HCT116 (cell line): Measurements from ENCODE around the gene DRAM1. TPM values are rescaled to one million over a fixed set of nuclear protein-coding genes. Genes with fewer than 3 reads are reported as not detected.

ENCODE experiments used
- ATAC-seq: fragments of 200-7000 bp; cut with Tn5 transposase; 2 replicates; pipeline ENCODE4 v1.9.1; 2020; ENCODE audit warnings: mild to moderate bottlenecking, moderate library complexity
- BruUV-seq: library from RNA; stranded (reverse); fragments of 400-500 nt; replicated peaks from 2 replicates; lab custom pipeline; 2021; lab: Mats Ljungman, UMichigan
- CTCF ChIA-PET: fragments of 300-600 bp; sonication (Branson Sonifier 250); formaldehyde crosslinking; loops from one replicate; lab custom pipeline; 2021; ENCODE audit warnings: antibody characterized with exemption; lab: Charles Lee
- POLR2A ChIA-PET: fragments of 300-600, 350-600 bp; sonication (Branson Sonifier 250); formaldehyde crosslinking; loops from one replicate; lab custom pipeline; 2021; ENCODE audit warnings: antibody characterized with exemption; lab: Charles Lee
- RAD21 ChIA-PET, 2 experiments: fragments of 300-600 bp; sonication (Branson Sonifier 250); formaldehyde crosslinking; loops; one replicate each; lab custom pipeline; 2023; ENCODE audit warnings: low total read pairs in 2 of 2; ENCODE audit not compliant: uncharacterized antibody in 2 of 2, unreplicated experiment in 2 of 2, low non-redundant PET in 1 of 2; lab: Charles Lee
- DNase-seq: peaks from one replicate; pipeline ENCODE4 v3.0.0-alpha.2; 2010; ENCODE audit warnings: low read depth, low spot score
- H2AFZ ChIP-seq: fragments of 200-600 bp; shearing (Covaris generic), sonication (generic); 2 replicates; pipeline ENCODE4 v1.6.1; 2017; ENCODE audit warnings: low read depth, mixed run types, mixed read lengths, antibody characterized with exemption, low read length; ENCODE audit not compliant: poor library complexity, severe bottlenecking
- H3K27ac ChIP-seq: 2 replicates; pipeline ENCODE4 v1.5.1; 2012; ENCODE audit warnings: low read depth, low read length
- H3K27me3 ChIP-seq: fragments of 200-600 bp; sonication (generic); 2 replicates; pipeline ENCODE4 v1.6.1; 2016; ENCODE audit warnings: mixed run types, low read length, mixed read lengths; ENCODE audit not compliant: insufficient read depth
- H3K36me3 ChIP-seq, 2 experiments: fragments of 200-500 bp in 1 of 2; fragments of 200-600 bp in 1 of 2; sonication (Bioruptor generic) in 1 of 2; sonication (generic) in 1 of 2; 2 replicates each; pipeline versions ENCODE4 v1.5.1 to v1.6.1; 2014 to 2016; ENCODE audit warnings: low read length in 2 of 2, inconsistent platforms in 1 of 2, mixed read lengths in 1 of 2, mixed run types in 1 of 2; ENCODE audit not compliant: insufficient read depth in 2 of 2, control insufficient read depth in 1 of 2
- H3K4me1 ChIP-seq, 2 experiments: fragments of 200-600 bp in 1 of 2; sonication (generic) in 1 of 2; 2 replicates each; pipeline versions ENCODE4 v1.5.1 to v1.6.1; 2012 to 2017; ENCODE audit warnings: low read length in 2 of 2, inconsistent platforms in 1 of 2, mild to moderate bottlenecking in 1 of 2, mixed read lengths in 1 of 2, mixed run types in 1 of 2, moderate library complexity in 1 of 2; ENCODE audit not compliant: insufficient read depth in 2 of 2, control insufficient read depth in 1 of 2
- H3K4me2 ChIP-seq: fragments of 200-600 bp; sonication (generic); 2 replicates; pipeline ENCODE4 v1.6.1; 2017; ENCODE audit warnings: mixed run types, low read length, mixed read lengths
- H3K4me3 ChIP-seq, 2 experiments: fragments of 200-600 bp in 1 of 2; sonication (generic) in 1 of 2; replicated peaks in 1 of 2; 2 replicates each; pipeline ENCODE4 v1.5.1; 2011 to 2016; ENCODE audit warnings: low read length in 2 of 2, control low read depth in 1 of 2, low read depth in 1 of 2, mild to moderate bottlenecking in 1 of 2, mixed read lengths in 1 of 2, mixed run types in 1 of 2
- H3K79me2 ChIP-seq: fragments of 200-600 bp; sonication (generic); 2 replicates; pipeline ENCODE4 v1.6.1; 2017; ENCODE audit warnings: mild to moderate bottlenecking, mixed run types, low read length, moderate library complexity, mixed read lengths; ENCODE audit not compliant: insufficient read depth
- H3K9ac ChIP-seq: fragments of 200-600 bp; sonication (generic); 2 replicates; pipeline ENCODE4 v1.6.1; 2016; ENCODE audit warnings: low read length, mixed read lengths
- H3K9me2 ChIP-seq: fragments of 200-600 bp; sonication (generic), shearing (Covaris generic); 2 replicates; pipeline ENCODE4 v1.6.1; 2017; ENCODE audit warnings: mixed run types, mild to moderate bottlenecking, moderate library complexity; ENCODE audit not compliant: insufficient read depth
- H3K9me3 ChIP-seq, 2 experiments: fragments of 200-500 bp in 1 of 2; fragments of 200-600 bp in 1 of 2; sonication (Bioruptor generic) in 1 of 2; sonication (generic) in 1 of 2; 2 replicates each; pipeline ENCODE4 v1.6.1; 2014 to 2017; ENCODE audit warnings: low read length in 2 of 2, mixed read lengths in 2 of 2, inconsistent platforms in 1 of 2, low read depth in 1 of 2, mild to moderate bottlenecking in 1 of 2, mixed run types in 1 of 2, moderate library complexity in 1 of 2; ENCODE audit not compliant: control insufficient read depth in 1 of 2, insufficient read depth in 1 of 2
- H4K20me1 ChIP-seq: fragments of 200-600 bp; sonication (generic), shearing (Covaris generic); 2 replicates; pipeline ENCODE4 v1.6.1; 2017; ENCODE audit warnings: mixed run types, mild to moderate bottlenecking, moderate library complexity; ENCODE audit not compliant: insufficient read depth
- REST ChIP-seq: IDR thresholded peaks from 2 replicates; pipeline ENCODE4 v1.6.1; 2012; ENCODE audit warnings: low read depth
- SP1 ChIP-seq: IDR thresholded peaks from 2 replicates; pipeline ENCODE4 v1.6.1; 2012; ENCODE audit warnings: low read depth
- YY1 ChIP-seq: IDR thresholded peaks from 2 replicates; pipeline ENCODE4 v1.6.1; 2011; ENCODE audit warnings: low read length, low read depth, moderate library complexity, mild to moderate bottlenecking; ENCODE audit not compliant: insufficient replicate concordance; ENCODE audit errors: extremely low read depth
- ZBTB33 ChIP-seq: IDR thresholded peaks from 2 replicates; pipeline ENCODE4 v1.6.1; 2011; ENCODE audit warnings: mild to moderate bottlenecking, low read length, moderate library complexity; ENCODE audit not compliant: insufficient replicate concordance; ENCODE audit errors: extremely low read depth
- ZNF274 ChIP-seq: fragments of 200-500 bp; sonication (Bioruptor generic); IDR thresholded peaks from 2 replicates; pipeline ENCODE4 v1.6.1; 2014; ENCODE audit warnings: mild to moderate bottlenecking, low read depth, low read length, inconsistent platforms
- intact Hi-C: fragments of 100-400 bp; cut with micrococcal nuclease; formaldehyde crosslinking; loops from 2 replicates; pipeline ENCODE4 v1.10.0; 2022
- total RNA-seq: library from RNA; stranded (reverse); gene quantifications from one replicate; pipeline ENCODE4 v1.2.1, GENCODE V29; 2021; ENCODE audit not compliant: unreplicated experiment

DRAM1 gene
- total RNA-seq, 1 experiment from 2014 or later: 20.3 TPM

- BruUV-seq: no TSS peak
- RAD21 ChIA-PET: no interaction called here
- DNase-seq (no peak), ATAC-seq (no peak)
- Histone ChIP-seq H3K4me1 (no peaks in the 10 kb centered on the region), H4K20me1 (no peaks in the 10 kb centered on the region), H3K27ac (no peak overlapping the region), H3K4me3 (no peak overlapping the region), H3K27me3 (no peaks in the 10 kb centered on the region), H3K9me3 (no peaks in the 10 kb centered on the region), H3K79me2 (no peaks in the 10 kb centered on the region), H3K4me2 (no peak overlapping the region), H3K36me3 (no peaks in the 10 kb centered on the region), H2AFZ (no peak overlapping the region), H3K9ac (no peak overlapping the region), H3K9me2 (no peaks in the 10 kb centered on the region)
- TF ChIP-seq YY1 (no peak), SP1 (no peak), ZNF274 (no peak), ZBTB33 (no peak)
- CTCF ChIA-PET: no interaction called here
- POLR2A ChIA-PET: no interaction called here
- intact Hi-C loops: no loop called here
These were observed 77.3 kb downstream of the DRAM1 start for GRCh38 chr12:101954676-101955075.

GRCh38 chr12:101957252-101957959 lies 80.0 kb downstream of the DRAM1 start:
- ChIA-PET RAD21 (no interaction called here), POLR2A (no interaction called here), CTCF (no interaction called here)
- H3K79me2 ChIP-seq: no peaks in the 10 kb centered on the region
- no peak overlapping the region for H2AFZ ChIP-seq
- no peaks in the 10 kb centered on the region for H3K9me2 ChIP-seq
- no peaks in the 10 kb centered on the region for H3K36me3 ChIP-seq
- ATAC-seq (no peak), DNase-seq (no peak)
- no peaks in the 10 kb centered on the region for H3K9me3 ChIP-seq
- TF ChIP-seq REST: no peak
- H4K20me1 ChIP-seq: no peaks in the 10 kb centered on the region
- H3K27ac ChIP-seq: no peak overlapping the region
- BruUV-seq: no TSS peak
- no peak overlapping the region for H3K9ac ChIP-seq
- H3K4me1 ChIP-seq: no peaks in the 10 kb centered on the region
- no peaks in the 10 kb centered on the region for H3K27me3 ChIP-seq
- intact Hi-C loops: no loop called here
- no peak overlapping the region for H3K4me3 ChIP-seq
- H3K4me2 ChIP-seq: no peak overlapping the region
